PC-3 (cell line): ENCODE results near the gene NACC2. TPM values are rescaled to one million over a fixed set of nuclear protein-coding genes. Genes with fewer than 3 reads are reported as not detected.

Source experiments
- ATAC-seq: fragments of 200-7000 bp; cut with Tn5 transposase; 2 replicates; pipeline ENCODE4 v1.9.1; 2020; ENCODE audit warnings: mild to moderate bottlenecking, moderate library complexity
- BruUV-seq: library from RNA; stranded (reverse); fragments of 400-500 nt; replicated peaks from 2 replicates; lab custom pipeline; 2021; lab: Mats Ljungman, UMichigan
- CTCF ChIA-PET: fragments of 300-600 bp; sonication (Branson Sonifier 250); formaldehyde crosslinking; loops from one replicate; lab custom pipeline; 2022; ENCODE audit warnings: antibody characterized with exemption; lab: Charles Lee
- POLR2A ChIA-PET: fragments of 300-600 bp; sonication (Branson Sonifier 250); formaldehyde crosslinking; loops from one replicate; lab custom pipeline; 2022; ENCODE audit warnings: antibody characterized with exemption; ENCODE audit not compliant: unreplicated experiment; lab: Charles Lee
- DNase-seq: peaks from one replicate; pipeline ENCODE4 v3.0.0-alpha.2; 2015
- H2AFZ ChIP-seq: fragments of 300-600 bp; sonication (generic); 2 replicates; pipeline ENCODE4 v1.6.0; 2016; ENCODE audit warnings: antibody characterized with exemption, low read length
- H3F3A ChIP-seq: fragments of 300-600 bp; sonication (generic); one replicate; pipeline ENCODE4 v1.6.0; 2017; ENCODE audit warnings: antibody characterized with exemption, low read length, control low read depth, mild to moderate bottlenecking; ENCODE audit not compliant: unreplicated experiment
- H3K27ac ChIP-seq: fragments of 300-600 bp; sonication (generic); 2 replicates; pipeline ENCODE4 v1.5.1; 2016; ENCODE audit warnings: mild to moderate bottlenecking, low read length
- H3K27me3 ChIP-seq: fragments of 300-600 bp; sonication (generic); 2 replicates; pipeline ENCODE4 v1.6.1; 2016; ENCODE audit warnings: low read length, mixed read lengths
- H3K36me3 ChIP-seq: fragments of 300-600 bp; sonication (generic); 2 replicates; pipeline ENCODE4 v1.6.1; 2016; ENCODE audit warnings: low read depth, mixed run types, low read length, mixed read lengths
- H3K4me1 ChIP-seq: fragments of 300-600 bp; sonication (generic); 2 replicates; pipeline ENCODE4 v1.5.1; 2016; ENCODE audit warnings: low read length; ENCODE audit not compliant: insufficient read depth
- H3K4me2 ChIP-seq: fragments of 300-600 bp; sonication (generic); 2 replicates; pipeline ENCODE4 v1.6.0; 2016; ENCODE audit warnings: low read length
- H3K4me3 ChIP-seq: fragments of 300-600 bp; sonication (generic); 2 replicates; pipeline ENCODE4 v1.5.1; 2016; ENCODE audit warnings: mild to moderate bottlenecking, low read length, mixed read lengths
- H3K79me2 ChIP-seq: fragments of 300-600 bp; sonication (generic); 2 replicates; pipeline ENCODE4 v1.6.1; 2017; ENCODE audit warnings: low read length, mixed read lengths
- H3K9ac ChIP-seq: fragments of 300-600 bp; sonication (generic); 2 replicates; pipeline ENCODE4 v1.6.0; 2016; ENCODE audit warnings: mild to moderate bottlenecking, low read length
- H3K9me2 ChIP-seq: fragments of 300-600 bp; sonication (generic); replicated peaks from 2 replicates; pipeline ENCODE4 v1.6.1; 2016; ENCODE audit warnings: mixed run types, low read length, mixed read lengths
- H3K9me3 ChIP-seq: fragments of 300-600 bp; sonication (generic); 2 replicates; pipeline ENCODE4 v1.6.1; 2016; ENCODE audit warnings: low read length, mixed read lengths
- H4K20me1 ChIP-seq: fragments of 300-600 bp; sonication (generic); 2 replicates; pipeline ENCODE4 v1.6.1; 2016; ENCODE audit warnings: low read length, mixed read lengths
- CTCF ChIP-seq: fragments of 300-600 bp; sonication (generic); conservative IDR thresholded peaks from 2 replicates; pipeline ENCODE4 v1.5.1; 2017; ENCODE audit warnings: antibody characterized with exemption, low read depth, mild to moderate bottlenecking, low read length
- EZH2 ChIP-seq: fragments of 300-600 bp; sonication (generic); IDR thresholded peaks from one replicate; pipeline ENCODE4 v1.6.1; 2017; ENCODE audit warnings: antibody characterized with exemption, mild to moderate bottlenecking, low read length; ENCODE audit not compliant: unreplicated experiment
- EZH2phosphoT487 ChIP-seq: fragments of 300-600 bp; sonication (generic); IDR thresholded peaks from 2 replicates; pipeline ENCODE4 v1.6.1; 2018; ENCODE audit warnings: mild to moderate bottlenecking, antibody characterized with exemption, low read length, borderline replicate concordance
- intact Hi-C: fragments of 100-400 bp; cut with micrococcal nuclease; formaldehyde crosslinking; loops from 2 replicates; pipeline ENCODE4 v1.9.0; 2023
- total RNA-seq: library from RNA; depleted of rRNA; stranded (reverse); fragments of >200 nt; gene quantifications from 2 replicates; pipeline ENCODE4 v1.2.3, GENCODE V29; 2014

Gene NACC2
- total RNA-seq, 1 experiment from 2014 or later: 12.3 TPM

DNA sequence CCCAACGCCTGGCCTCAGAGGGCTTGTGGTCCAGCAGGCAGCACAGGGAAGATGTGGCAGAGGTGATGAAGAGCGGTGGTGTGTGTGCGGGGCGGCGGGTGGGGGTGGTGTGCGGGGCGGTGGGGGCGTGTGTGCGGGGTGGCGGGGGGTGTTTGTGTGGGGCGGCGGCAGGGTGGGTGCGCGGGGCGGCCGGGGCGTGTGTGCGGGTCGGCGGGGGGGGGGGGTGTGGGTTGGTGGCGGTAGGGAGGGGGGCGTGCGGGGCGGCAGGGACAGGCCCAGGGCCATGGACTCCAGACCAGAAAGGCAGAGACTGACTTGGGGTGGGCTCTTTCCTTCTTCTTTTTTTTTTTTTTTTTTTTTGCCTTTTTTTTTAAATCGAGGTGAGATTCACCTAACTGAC, 4.5 kb upstream of the NACC2 start:
- Histone ChIP-seq H3K4me3 (no peak overlapping the region), H3K79me2 (peaks cover under 1% of the 10 kb centered on the region; the same call in 1 of the 2 replicates), H3K27me3 (no peaks in the 10 kb centered on the region), H3K9ac (no peak overlapping the region), H3F3A (no peaks in the 10 kb centered on the region), H3K9me2 (no peaks in the 10 kb centered on the region), H4K20me1 (no peaks in the 10 kb centered on the region), H2AFZ (no peak overlapping the region), H3K4me2 (no peak overlapping the region), H3K9me3 (no peaks in the 10 kb centered on the region), H3K36me3 (no peaks in the 10 kb centered on the region), H3K27ac (no peak overlapping the region), H3K4me1 (no peaks in the 10 kb centered on the region)
- no TSS peak for BruUV-seq
- ATAC-seq (no peak), DNase-seq (no peak)
- intact Hi-C loops: no loop called here
- TF ChIP-seq EZH2: no peak
- no peak for TF ChIP-seq EZH2phosphoT487
- no peak for TF ChIP-seq CTCF
- ChIA-PET POLR2A (no interaction called here), CTCF (no interaction called here)

- CTCF ChIA-PET: no interaction called here
- H2AFZ ChIP-seq: no peak overlapping the region
- POLR2A ChIA-PET: no interaction called here
These were observed 3.8 kb upstream of the NACC2 start for GRCh38 chr9:136098844-136099243.

More at GRCh38 chr9:136098844-136099243, 3.8 kb upstream of the NACC2 start:
- Histone ChIP-seq H3K4me1 (peaks cover 1% of the 10 kb centered on the region; the same call in 1 of the 2 replicates), H3F3A (no peaks in the 10 kb centered on the region), H3K4me2 (no peak overlapping the region), H3K9me2 (no peaks in the 10 kb centered on the region), H3K27ac (no peak overlapping the region), H3K36me3 (no peaks in the 10 kb centered on the region), H4K20me1 (no peaks in the 10 kb centered on the region), H3K27me3 (no peaks in the 10 kb centered on the region), H3K79me2 (peaks cover 7% of the 10 kb centered on the region), H3K9ac (no peak overlapping the region), H3K4me3 (no peak overlapping the region), H3K9me3 (no peaks in the 10 kb centered on the region)
- ATAC-seq: no peak
- BruUV-seq: no TSS peak
- DNase-seq: no peak
- intact Hi-C loops: no loop called here
- TF ChIP-seq CTCF: no peak
- no peak for TF ChIP-seq EZH2
- no peak for TF ChIP-seq EZH2phosphoT487
